Mesenchymal stem cell (in vitro differentiated cells and primary cell): Measurements from ENCODE around the gene ELMO1.

Source experiments
- DNase-seq: peaks from one replicate; pipeline ENCODE4 v3.0.0-alpha.2; 2013
- H2AFZ ChIP-seq: one replicate; pipeline ENCODE4 v1.6.1; 2013; ENCODE audit warnings: low read depth, mild to moderate bottlenecking, control low read depth, inconsistent platforms, low read length, moderate library complexity
- H2AK5ac ChIP-seq: 2 replicates; pipeline ENCODE4 v1.6.1; 2013; ENCODE audit warnings: low read length, moderate library complexity, mild to moderate bottlenecking, inconsistent platforms; ENCODE audit not compliant: severe bottlenecking
- H2BK120ac ChIP-seq: one replicate; pipeline ENCODE4 v1.6.1; 2013; ENCODE audit warnings: low read depth, mild to moderate bottlenecking, inconsistent platforms, low read length, moderate library complexity
- H2BK12ac ChIP-seq, 2 experiments: one replicate each; pipeline ENCODE4 v1.6.1; 2013; ENCODE audit warnings: inconsistent platforms in 2 of 2, low read length in 2 of 2, mild to moderate bottlenecking in 2 of 2, moderate library complexity in 2 of 2, control low read depth in 1 of 2
- H2BK15ac ChIP-seq: one replicate; pipeline ENCODE4 v1.6.1; 2013; ENCODE audit warnings: mild to moderate bottlenecking, low read depth, inconsistent platforms; ENCODE audit not compliant: poor library complexity, severe bottlenecking
- H2BK5ac ChIP-seq: 2 replicates; pipeline ENCODE4 v1.6.1; 2013; ENCODE audit warnings: low read depth, mild to moderate bottlenecking, low read length, control low read depth, inconsistent platforms; ENCODE audit not compliant: poor library complexity, severe bottlenecking
- H3K14ac ChIP-seq, 2 experiments: one replicate each; pipeline ENCODE4 v1.6.1; 2013; ENCODE audit warnings: inconsistent platforms in 2 of 2, low read length in 2 of 2, control low read depth in 1 of 2, mild to moderate bottlenecking in 1 of 2, moderate library complexity in 1 of 2
- H3K18ac ChIP-seq, 2 experiments: one replicate each; pipeline ENCODE4 v1.6.1; 2013; ENCODE audit warnings: inconsistent platforms in 2 of 2, low read length in 2 of 2, control low read depth in 1 of 2, low read depth in 1 of 2, mild to moderate bottlenecking in 1 of 2
- H3K23ac ChIP-seq, 2 experiments: one replicate each; pipeline ENCODE4 v1.6.1; 2013; ENCODE audit warnings: inconsistent platforms in 2 of 2, low read length in 2 of 2, mild to moderate bottlenecking in 2 of 2, moderate library complexity in 2 of 2, control low read depth in 1 of 2
- H3K27ac ChIP-seq: 2 replicates; pipeline ENCODE4 v1.5.1; 2013; ENCODE audit warnings: mild to moderate bottlenecking, moderate library complexity, low read length, control low read depth, inconsistent platforms; ENCODE audit not compliant: poor library complexity, severe bottlenecking
- H3K27me3 ChIP-seq, 2 experiments: 2 replicates each; pipeline versions ENCODE4 v1.6.1 to v1.7.0; 2013; ENCODE audit warnings: low read length in 2 of 2, mild to moderate bottlenecking in 2 of 2, moderate library complexity in 2 of 2, control low read depth in 1 of 2, inconsistent platforms in 1 of 2; ENCODE audit not compliant: control insufficient read depth in 1 of 2, insufficient read depth in 1 of 2
- H3K36me3 ChIP-seq, 2 experiments: 2 replicates each; pipeline versions ENCODE4 v1.6.1 to v1.7.0; 2013; ENCODE audit warnings: low read length in 2 of 2, control low read depth in 1 of 2, inconsistent platforms in 1 of 2, low read depth in 1 of 2, mild to moderate bottlenecking in 1 of 2; ENCODE audit not compliant: insufficient read depth in 2 of 2, control insufficient read depth in 1 of 2
- H3K4ac ChIP-seq, 2 experiments: one replicate each; pipeline ENCODE4 v1.6.1; 2013; ENCODE audit warnings: inconsistent platforms in 2 of 2, low read length in 2 of 2, mild to moderate bottlenecking in 2 of 2, moderate library complexity in 2 of 2, control low read depth in 1 of 2, low read depth in 1 of 2
- H3K4me1 ChIP-seq: 2 replicates; pipeline ENCODE4 v1.6.1; 2013; ENCODE audit warnings: low read depth, low read length, control low read depth; ENCODE audit not compliant: control insufficient read depth, insufficient read depth
- H3K4me2 ChIP-seq: 2 replicates; pipeline ENCODE4 v1.6.1; 2013; ENCODE audit warnings: low read length, mild to moderate bottlenecking, inconsistent platforms; ENCODE audit not compliant: poor library complexity, severe bottlenecking
- H3K4me3 ChIP-seq, 2 experiments: 2 replicates each; pipeline versions ENCODE4 v1.5.1 to v1.7.0; 2013; ENCODE audit warnings: low read length in 2 of 2, mild to moderate bottlenecking in 2 of 2, control low read depth in 1 of 2, low read depth in 1 of 2; ENCODE audit not compliant: insufficient read depth in 1 of 2
- H3K79me1 ChIP-seq: replicated peaks from 2 replicates; pipeline ENCODE4 v1.6.1; 2013; ENCODE audit warnings: mild to moderate bottlenecking, control low read depth, low read length, inconsistent platforms; ENCODE audit not compliant: poor library complexity, severe bottlenecking
- H3K9ac ChIP-seq: 2 replicates; pipeline ENCODE4 v1.7.0; 2013; ENCODE audit warnings: mild to moderate bottlenecking, low read length, moderate library complexity
- H3K9me3 ChIP-seq: 2 replicates; pipeline ENCODE4 v1.7.0; 2013; ENCODE audit warnings: mild to moderate bottlenecking, low read length; ENCODE audit not compliant: control insufficient read depth
- H4K8ac ChIP-seq: one replicate; pipeline ENCODE4 v1.6.1; 2013; ENCODE audit warnings: inconsistent platforms, mild to moderate bottlenecking, low read length, moderate library complexity
- H4K91ac ChIP-seq: one replicate; pipeline ENCODE4 v1.6.1; 2013; ENCODE audit warnings: mild to moderate bottlenecking, low read length, inconsistent platforms
- WGBS: methylation state at CpG from one replicate; pipeline ENCODE4 v1.1.7; 2013; ENCODE audit warnings: mixed read lengths; 5-methylcytosine and 5-hydroxymethylcytosine counted together

ELMO1 gene

GRCh38 chr7:37342688-37343471 is 105.8 kb downstream of the ELMO1 start:
- 85% methylated on average over 13 of the region's 16 CpGs for WGBS
- Histone ChIP-seq H4K8ac (no peak overlapping the region), H3K9me3 (no peaks in the 10 kb centered on the region), H3K79me1 (no peaks in the 10 kb centered on the region), H3K4me2 (no peak overlapping the region), H3K14ac (no peak overlapping the region), H2BK15ac (no peak overlapping the region), H3K18ac (no peak overlapping the region), H4K91ac (no peak overlapping the region), H3K4ac (no peak overlapping the region), H3K9ac (no peak overlapping the region), H2BK120ac (no peak overlapping the region), H3K36me3 (no peaks in the 10 kb centered on the region), H3K4me1 (no peaks in the 10 kb centered on the region), H3K4me3 (no peak overlapping the region), H2BK12ac (no peak overlapping the region), H3K27ac (no peak overlapping the region), H3K27me3 (no peaks in the 10 kb centered on the region), H2AK5ac (no peak overlapping the region), H3K23ac (no peak overlapping the region), H2AFZ (no peak overlapping the region), H2BK5ac (no peak overlapping the region)
- DNase-seq, result no peak

DNA sequence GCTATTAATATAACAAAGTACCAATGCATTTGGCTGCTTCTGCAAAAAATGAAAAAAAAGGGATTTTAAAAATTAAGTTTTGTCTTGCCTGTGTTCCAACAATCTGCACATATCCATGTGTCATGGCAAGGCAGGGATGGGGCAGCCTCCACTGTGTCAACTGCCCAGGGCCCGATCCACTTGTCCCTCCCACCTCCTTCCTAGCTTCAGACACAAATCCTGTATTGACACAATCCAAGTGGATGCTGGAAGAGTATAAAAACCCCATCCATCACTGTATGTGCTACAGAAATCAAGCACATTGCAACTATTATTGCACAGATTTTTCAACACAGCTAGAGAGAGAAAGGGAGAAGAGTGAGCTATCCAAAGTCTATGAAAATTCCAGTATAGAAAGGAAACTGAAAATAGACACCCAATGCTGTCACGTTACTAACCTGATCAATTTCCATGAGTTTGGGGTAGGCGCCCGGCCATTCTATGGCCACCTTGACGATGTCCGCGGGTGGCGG is 106.4 kb downstream of the ELMO1 start:
- no peak overlapping the region for H2BK5ac ChIP-seq
- H4K8ac ChIP-seq, result no peak overlapping the region
- no peak overlapping the region for H3K9ac ChIP-seq
- H3K4ac ChIP-seq, result no peak overlapping the region
- no peaks in the 10 kb centered on the region for H3K36me3 ChIP-seq
- no peak overlapping the region for H2AFZ ChIP-seq
- H3K4me1 ChIP-seq, result no peaks in the 10 kb centered on the region
- H2AK5ac ChIP-seq, result no peak overlapping the region
- H2BK120ac ChIP-seq, result no peak overlapping the region
- DNase-seq, result no peak
- no peak overlapping the region for H3K4me3 ChIP-seq
- no peak overlapping the region for H3K14ac ChIP-seq
- H3K4me2 ChIP-seq, result no peak overlapping the region
- WGBS, result 95% methylated on average over 8 of the region's 8 CpGs
- no peaks in the 10 kb centered on the region for H3K9me3 ChIP-seq
- H3K27ac ChIP-seq, result no peak overlapping the region
- H2BK12ac ChIP-seq, result no peak overlapping the region
- H4K91ac ChIP-seq, result no peak overlapping the region
- H2BK15ac ChIP-seq, result no peak overlapping the region
- H3K18ac ChIP-seq, result no peak overlapping the region
- H3K27me3 ChIP-seq, result no peaks in the 10 kb centered on the region
- H3K79me1 ChIP-seq, result no peaks in the 10 kb centered on the region
- H3K23ac ChIP-seq, result no peak overlapping the region

GRCh38 chr7:37341033-37341630 is 107.5 kb downstream of the ELMO1 start:
- Histone ChIP-seq H3K27ac (no peak overlapping the region), H2AFZ (no peak overlapping the region), H3K18ac (no peak overlapping the region), H2BK120ac (no peak overlapping the region), H3K4me3 (no peak overlapping the region), H2BK5ac (no peak overlapping the region), H3K4me2 (no peak overlapping the region), H2AK5ac (no peak overlapping the region), H4K8ac (no peak overlapping the region), H4K91ac (no peak overlapping the region), H3K4ac (no peak overlapping the region), H3K27me3 (no peaks in the 10 kb centered on the region), H3K4me1 (no peaks in the 10 kb centered on the region), H3K36me3 (no peaks in the 10 kb centered on the region), H3K79me1 (no peaks in the 10 kb centered on the region), H2BK12ac (no peak overlapping the region), H2BK15ac (no peak overlapping the region), H3K14ac (no peak overlapping the region), H3K9me3 (no peaks in the 10 kb centered on the region), H3K9ac (no peak overlapping the region), H3K23ac (no peak overlapping the region)
- 71% methylated on average over 5 of the region's 6 CpGs for WGBS
- no peak for DNase-seq

DNA sequence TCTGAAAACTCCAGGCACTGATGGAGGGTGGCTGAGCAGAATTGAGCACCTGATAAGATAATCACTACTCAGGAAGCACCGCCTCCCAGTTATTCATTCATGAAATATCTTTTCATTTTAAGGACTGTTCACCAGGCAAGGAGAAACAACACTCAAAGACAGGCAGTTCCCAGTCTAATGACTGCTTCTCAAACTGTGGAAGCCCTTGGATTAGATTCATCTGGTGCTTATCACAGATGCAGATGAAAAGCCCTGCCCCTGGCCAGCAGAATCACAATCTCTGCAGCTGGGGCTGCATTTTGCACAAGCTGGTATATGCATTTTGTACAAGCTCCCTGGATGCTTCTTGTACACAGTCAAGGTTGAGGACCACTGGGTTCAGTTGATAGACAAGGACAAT is 109.7 kb downstream of the ELMO1 start:
- H3K79me1 ChIP-seq, result no peaks in the 10 kb centered on the region
- H3K4me2 ChIP-seq, result no peak overlapping the region
- H3K4me3 ChIP-seq, result no peak overlapping the region
- H3K4ac ChIP-seq, result no peak overlapping the region
- no peak overlapping the region for H2BK5ac ChIP-seq
- H2BK12ac ChIP-seq, result no peak overlapping the region
- H2BK15ac ChIP-seq, result no peak overlapping the region
- no peaks in the 10 kb centered on the region for H3K4me1 ChIP-seq
- H4K91ac ChIP-seq, result no peak overlapping the region
- no peak overlapping the region for H2AK5ac ChIP-seq
- no peak overlapping the region for H3K14ac ChIP-seq
- no peak overlapping the region for H3K27ac ChIP-seq
- WGBS, result 83% methylated on average over 1 of the region's 1 CpG
- H3K18ac ChIP-seq, result no peak overlapping the region
- H3K9me3 ChIP-seq, result no peaks in the 10 kb centered on the region
- no peaks in the 10 kb centered on the region for H3K36me3 ChIP-seq
- H4K8ac ChIP-seq, result no peak overlapping the region
- no peak overlapping the region for H2AFZ ChIP-seq
- H2BK120ac ChIP-seq, result no peak overlapping the region
- no peaks in the 10 kb centered on the region for H3K27me3 ChIP-seq
- no peak overlapping the region for H3K9ac ChIP-seq
- H3K23ac ChIP-seq, result no peak overlapping the region
- no peak for DNase-seq
